ENCODE results near the gene PLD3. TPM values are rescaled to one million over a fixed set of nuclear protein-coding genes. Genes with fewer than 3 reads are reported as not detected.

Gene PLD3
- total and polyA plus RNA-seq, 2 donors (not counting 1 experiment from before 2014, with no cell fraction given): 208 to 230 TPM

DNA sequence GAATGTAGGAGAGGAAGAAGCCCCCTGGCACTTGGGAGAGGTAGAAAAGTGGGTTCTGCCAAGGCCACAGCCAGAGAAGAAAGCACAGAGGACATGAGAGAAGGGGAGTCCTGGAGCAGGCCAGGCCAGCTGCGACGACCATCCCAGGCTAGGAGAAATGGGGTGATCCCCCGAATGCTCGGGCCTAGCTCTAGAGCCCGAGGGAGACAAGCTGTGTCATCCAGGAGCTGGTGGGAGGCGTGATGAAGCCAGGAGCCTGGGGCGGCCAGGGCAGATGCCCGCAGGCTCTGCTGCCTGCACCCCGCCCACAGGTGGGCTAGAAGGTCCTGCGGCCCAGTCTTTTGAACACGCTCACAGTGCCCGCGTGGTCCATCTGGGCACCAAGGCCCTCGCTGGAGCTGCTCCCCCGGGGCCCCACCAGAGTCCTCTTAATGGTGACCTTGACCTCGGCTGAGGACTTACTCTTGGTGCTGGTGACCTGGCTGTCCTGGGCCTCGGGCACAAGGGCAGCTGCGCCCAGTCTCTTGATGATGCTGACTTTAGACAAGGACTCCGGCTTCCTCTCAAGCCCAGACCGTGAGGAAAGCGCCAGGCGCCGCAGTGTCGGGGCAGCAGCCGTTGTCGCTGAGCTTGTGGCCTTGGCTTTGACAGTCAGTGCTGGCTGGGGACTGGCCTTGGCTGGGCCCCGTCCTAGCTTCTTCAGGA lies 26.8 kb upstream of the PLD3 start:
- Histone ChIP-seq H3K4me2 (ENCODE audit: extremely low read depth, insufficient read depth, low read length) (no peak overlapping the region), H3K4me3 (replicated peaks in 1 of 4; ENCODE audit: control extremely low read depth in 1 of 4, insufficient read depth in 1 of 4, low read depth in 3 of 4, low read length in 4 of 4) (no peak overlapping the region), H3K4me1 (ENCODE audit: control insufficient read depth, extremely low read depth, insufficient read depth, low read length) (no peaks in the 10 kb centered on the region), H3K9me3 (ENCODE audit: control insufficient read depth, insufficient read depth, low read depth, low read length) (no peaks in the 10 kb centered on the region), H3K9ac (ENCODE audit: insufficient read depth, low read length) (no peak overlapping the region), H4K20me1 (ENCODE audit: control insufficient read depth, extremely low read depth, insufficient read depth, low read length) (no peaks in the 10 kb centered on the region), H3K27me3 (ENCODE audit: control insufficient read depth, insufficient read depth, low read length) (no peaks in the 10 kb centered on the region), H3K79me2 (ENCODE audit: control insufficient read depth, insufficient read depth, low read length) (no peaks in the 10 kb centered on the region), H3K36me3 (ENCODE audit: control insufficient read depth, insufficient read depth, low read length) (peaks cover 22% of the 10 kb centered on the region), H3K27ac (ENCODE audit: insufficient read depth, low read length) (no peak overlapping the region), H2AFZ (ENCODE audit: low read length) (no peak overlapping the region)
- TF ChIP-seq EZH2 (IDR thresholded peaks at IDR 0.05; ENCODE audit: low read length, missing control alignments): no peak
- TF ChIP-seq, protein P1, sequence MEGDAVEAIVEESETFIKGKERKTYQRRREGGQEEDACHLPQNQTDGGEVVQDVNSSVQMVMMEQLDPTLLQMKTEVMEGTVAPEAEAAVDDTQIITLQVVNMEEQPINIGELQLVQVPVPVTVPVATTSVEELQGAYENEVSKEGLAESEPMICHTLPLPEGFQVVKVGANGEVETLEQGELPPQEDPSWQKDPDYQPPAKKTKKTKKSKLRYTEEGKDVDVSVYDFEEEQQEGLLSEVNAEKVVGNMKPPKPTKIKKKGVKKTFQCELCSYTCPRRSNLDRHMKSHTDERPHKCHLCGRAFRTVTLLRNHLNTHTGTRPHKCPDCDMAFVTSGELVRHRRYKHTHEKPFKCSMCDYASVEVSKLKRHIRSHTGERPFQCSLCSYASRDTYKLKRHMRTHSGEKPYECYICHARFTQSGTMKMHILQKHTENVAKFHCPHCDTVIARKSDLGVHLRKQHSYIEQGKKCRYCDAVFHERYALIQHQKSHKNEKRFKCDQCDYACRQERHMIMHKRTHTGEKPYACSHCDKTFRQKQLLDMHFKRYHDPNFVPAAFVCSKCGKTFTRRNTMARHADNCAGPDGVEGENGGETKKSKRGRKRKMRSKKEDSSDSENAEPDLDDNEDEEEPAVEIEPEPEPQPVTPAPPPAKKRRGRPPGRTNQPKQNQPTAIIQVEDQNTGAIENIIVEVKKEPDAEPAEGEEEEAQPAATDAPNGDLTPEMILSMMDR (conservative IDR thresholded peaks at IDR 0.05 in 1 of 2, IDR thresholded peaks at IDR 0.05 in 1 of 2; ENCODE audit: low read depth in 1 of 2, low read length in 2 of 2): no peak
- no peak for DNase-seq (ENCODE audit: low read depth in 2 of 2)

DNA sequence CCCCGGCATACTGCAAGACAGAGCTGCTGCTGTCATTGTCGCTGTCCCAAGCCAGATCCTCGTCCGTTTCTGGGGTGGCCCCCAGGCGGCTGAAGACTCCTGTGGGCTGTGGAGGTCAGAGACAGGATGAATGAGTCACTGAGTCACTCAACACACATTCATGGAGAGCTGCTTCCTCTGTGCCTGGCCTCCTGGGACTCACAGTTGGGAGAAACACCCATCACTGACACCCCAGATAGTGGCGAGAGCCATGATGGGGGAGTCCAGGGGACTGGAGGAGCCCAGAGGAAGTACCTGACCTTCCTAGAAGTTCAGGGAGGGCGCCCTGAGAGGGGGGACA lies 26.3 kb upstream of the PLD3 start:
- no peak overlapping the region for H3K27ac ChIP-seq (ENCODE audit: insufficient read depth, low read length)
- H3K79me2 ChIP-seq (ENCODE audit: control insufficient read depth, insufficient read depth, low read length): no peaks in the 10 kb centered on the region
- no peaks in the 10 kb centered on the region for H3K27me3 ChIP-seq (ENCODE audit: control insufficient read depth, insufficient read depth, low read length)
- H3K4me3 ChIP-seq (replicated peaks in 1 of 4; ENCODE audit: control extremely low read depth in 1 of 4, insufficient read depth in 1 of 4, low read depth in 3 of 4, low read length in 4 of 4): no peak overlapping the region
- no peaks in the 10 kb centered on the region for H4K20me1 ChIP-seq (ENCODE audit: control insufficient read depth, extremely low read depth, insufficient read depth, low read length)
- peaks cover 22% of the 10 kb centered on the region for H3K36me3 ChIP-seq (ENCODE audit: control insufficient read depth, insufficient read depth, low read length)
- no peaks in the 10 kb centered on the region for H3K4me1 ChIP-seq (ENCODE audit: control insufficient read depth, extremely low read depth, insufficient read depth, low read length)
- no peaks in the 10 kb centered on the region for H3K9me3 ChIP-seq (ENCODE audit: control insufficient read depth, insufficient read depth, low read depth, low read length)
- no peak for DNase-seq (ENCODE audit: low read depth in 2 of 2)
- H3K4me2 ChIP-seq (ENCODE audit: extremely low read depth, insufficient read depth, low read length): no peak overlapping the region
- no peak overlapping the region for H3K9ac ChIP-seq (ENCODE audit: insufficient read depth, low read length)
- H2AFZ ChIP-seq (ENCODE audit: low read length): no peak overlapping the region
- TF ChIP-seq, protein P1 (conservative IDR thresholded peaks at IDR 0.05 in 1 of 2, IDR thresholded peaks at IDR 0.05 in 1 of 2; ENCODE audit: low read depth in 1 of 2, low read length in 2 of 2): no peak
- no peak for TF ChIP-seq EZH2 (IDR thresholded peaks at IDR 0.05; ENCODE audit: low read length, missing control alignments)

DNA sequence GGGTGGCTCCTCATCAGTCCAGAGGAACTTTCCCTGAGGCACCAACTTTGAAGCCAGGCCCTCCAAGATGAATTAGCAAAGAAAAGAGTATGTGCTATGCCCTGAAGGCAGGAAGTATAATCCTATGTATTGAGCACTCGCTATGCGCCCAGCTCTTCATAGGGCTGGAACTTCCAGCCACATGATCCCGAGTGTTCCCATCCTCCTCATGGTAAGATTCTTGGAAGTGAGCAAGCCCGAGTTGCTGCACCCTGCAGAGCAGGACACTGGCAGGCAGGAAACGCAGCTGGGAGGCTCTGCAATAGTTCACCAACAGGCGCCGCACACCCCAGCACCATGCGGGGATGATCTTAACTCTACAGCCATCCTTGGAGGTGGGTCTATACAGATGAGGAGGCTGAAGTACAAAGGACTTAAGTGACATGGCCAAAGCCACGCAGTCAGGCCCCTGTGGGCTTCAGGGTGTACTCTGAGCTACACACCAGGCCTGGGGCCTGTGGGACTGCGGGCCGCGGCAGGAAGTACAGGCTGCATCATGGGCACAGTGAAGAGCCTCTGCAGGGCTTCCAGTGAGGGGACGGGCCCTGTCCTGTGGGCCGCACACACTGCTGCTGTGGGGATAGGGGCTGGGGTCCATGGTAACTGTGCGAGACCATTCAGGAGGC lies 25.4 kb upstream of the PLD3 start:
- Histone ChIP-seq H3K4me3 (replicated peaks in 1 of 4; ENCODE audit: control extremely low read depth in 1 of 4, insufficient read depth in 1 of 4, low read depth in 3 of 4, low read length in 4 of 4) (no peak overlapping the region), H3K9me3 (ENCODE audit: control insufficient read depth, insufficient read depth, low read depth, low read length) (no peaks in the 10 kb centered on the region), H4K20me1 (ENCODE audit: control insufficient read depth, extremely low read depth, insufficient read depth, low read length) (no peaks in the 10 kb centered on the region), H3K27ac (ENCODE audit: insufficient read depth, low read length) (no peak overlapping the region), H3K27me3 (ENCODE audit: control insufficient read depth, insufficient read depth, low read length) (no peaks in the 10 kb centered on the region), H3K36me3 (ENCODE audit: control insufficient read depth, insufficient read depth, low read length) (peaks cover 28% of the 10 kb centered on the region), H3K4me2 (ENCODE audit: extremely low read depth, insufficient read depth, low read length) (no peak overlapping the region), H3K4me1 (ENCODE audit: control insufficient read depth, extremely low read depth, insufficient read depth, low read length) (no peaks in the 10 kb centered on the region), H2AFZ (ENCODE audit: low read length) (no peak overlapping the region), H3K9ac (ENCODE audit: insufficient read depth, low read length) (no peak overlapping the region), H3K79me2 (ENCODE audit: control insufficient read depth, insufficient read depth, low read length) (no peaks in the 10 kb centered on the region)
- no peak for TF ChIP-seq EZH2 (IDR thresholded peaks at IDR 0.05; ENCODE audit: low read length, missing control alignments)
- TF ChIP-seq, protein P1 (conservative IDR thresholded peaks at IDR 0.05 in 1 of 2, IDR thresholded peaks at IDR 0.05 in 1 of 2; ENCODE audit: low read depth in 1 of 2, low read length in 2 of 2): no peak
- no peak for DNase-seq (ENCODE audit: low read depth in 2 of 2)

All from fibroblast of lung (primary cell).